SH-SY5Y (cell line): ENCODE results near the gene LENG9.

Experiments used
- GATA2 ChIP-seq: IDR thresholded peaks from 2 replicates; pipeline ENCODE4 v1.6.1; 2011; ENCODE audit warnings: mild to moderate bottlenecking, low read depth, low read length
- GATA3 ChIP-seq: IDR thresholded peaks from 2 replicates; pipeline ENCODE4 v1.6.1; 2011; ENCODE audit warnings: low read depth, mild to moderate bottlenecking, low read length, moderate library complexity

DNA sequence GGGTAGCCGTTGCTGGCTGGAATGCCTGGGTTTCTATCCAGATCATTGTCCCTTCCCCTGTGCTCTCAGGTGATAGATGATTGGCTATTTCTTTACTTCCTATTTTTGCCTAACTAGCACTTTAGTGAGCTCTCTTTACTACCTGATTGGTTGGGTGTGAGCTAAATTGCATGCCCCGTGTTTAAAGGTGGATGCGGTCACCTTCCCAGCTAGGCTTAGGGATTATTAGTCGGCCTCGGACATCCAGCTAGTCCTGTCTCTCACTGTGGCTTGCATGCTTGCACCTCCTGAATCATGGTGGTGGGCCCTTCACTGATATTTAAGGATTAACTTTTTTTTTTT is 38.2 kb downstream of the LENG9 start:
- TF ChIP-seq GATA3 (no peak), GATA2 (no peak)
